K562 (cell line): Measurements from ENCODE around the gene EML3. TPM values are rescaled to one million over a fixed set of nuclear protein-coding genes. Genes with fewer than 3 reads are reported as not detected.

Source experiments
- BMI1 ChIP-seq: fragments of 150-350 bp; IDR thresholded peaks from 2 replicates; pipeline ENCODE4 v1.6.1; 2014; ENCODE audit warnings: low read length
- CBX5 ChIP-seq: IDR thresholded peaks from 2 replicates; pipeline ENCODE4 v1.6.1; 2014; ENCODE audit warnings: low read depth, borderline replicate concordance
- CC2D1A ChIP-seq: fragments of 450-650 bp; IDR thresholded peaks from 2 replicates; pipeline ENCODE4 v1.6.1; 2017; ENCODE audit warnings: mild to moderate bottlenecking
- EHMT2 ChIP-seq: fragments of 450-650 bp; IDR thresholded peaks from 2 replicates; pipeline ENCODE4 v1.6.1; 2018; ENCODE audit warnings: antibody characterized with exemption
- FOXJ2 ChIP-seq: fragments of 200-800 bp; sonication (Bioruptor generic); IDR thresholded peaks from 2 replicates; pipeline ENCODE4 v1.6.1; 2016; ENCODE audit warnings: missing genetic modification characterization, missing compliant biosample characterization
- HNRNPL ChIP-seq: fragments of 200-400 bp; formaldehyde crosslinking; IDR thresholded peaks from 2 replicates; pipeline ENCODE4 v1.6.1; 2017; ENCODE audit warnings: low read depth, mild to moderate bottlenecking, low read length
- MECOM ChIP-seq: fragments of 250-450 bp; sonication (Bioruptor Pico); IDR thresholded peaks from 2 replicates; pipeline ENCODE4 v1.8.0; 2022; ENCODE audit warnings: inconsistent platforms
- MNT ChIP-seq, 2 experiments: fragments of 450-650 bp; conservative IDR thresholded peaks; 2 replicates each; pipeline ENCODE4 v1.6.1; 2017; ENCODE audit warnings: mild to moderate bottlenecking in 2 of 2, moderate library complexity in 2 of 2
- NFE2 ChIP-seq: IDR thresholded peaks from 2 replicates; pipeline ENCODE4 v1.6.1; 2014; ENCODE audit warnings: antibody characterized with exemption, low read depth
- NR2C2 ChIP-seq, 2 experiments: fragments of 200-800 bp in 1 of 2; sonication (Bioruptor generic) in 1 of 2; sonication (generic) in 1 of 2; formaldehyde crosslinking in 1 of 2; IDR thresholded peaks; 2 replicates each; pipeline versions ENCODE4 v1.6.1 to v1.8.0; 2016 to 2022; ENCODE audit warnings: mild to moderate bottlenecking in 1 of 2, missing compliant biosample characterization in 1 of 2, missing genetic modification characterization in 1 of 2, missing genetic modification reagents in 1 of 2
- NR4A1 ChIP-seq, 2 experiments: fragments of 250-450 bp in 1 of 2; fragments of 450-650 bp in 1 of 2; sonication (Bioruptor Pico) in 1 of 2; IDR thresholded peaks; 2 replicates each; pipeline versions ENCODE4 v1.4.0 to v1.6.1; 2016 to 2020; ENCODE audit warnings: mild to moderate bottlenecking in 2 of 2, missing compliant biosample characterization in 1 of 2, missing genetic modification characterization in 1 of 2, moderate library complexity in 1 of 2
- SAP30 ChIP-seq: fragments of 200-600 bp; sonication (generic); IDR thresholded peaks from 2 replicates; pipeline ENCODE4 v1.6.1; 2012; ENCODE audit warnings: borderline replicate concordance, low read depth, mild to moderate bottlenecking, moderate library complexity, low read length, control low read depth, inconsistent platforms; ENCODE audit not compliant: insufficient read depth, poor library complexity, severe bottlenecking
- USF2 ChIP-seq: sonication (generic); formaldehyde crosslinking; IDR thresholded peaks from 2 replicates; pipeline ENCODE4 v1.5.0; 2020; ENCODE audit warnings: missing genetic modification reagents
- ZBTB2 ChIP-seq: fragments of 450-650 bp; IDR thresholded peaks from 2 replicates; pipeline ENCODE4 v1.6.1; 2016; ENCODE audit warnings: antibody characterized with exemption
- ZBTB49 ChIP-seq: sonication (generic); formaldehyde crosslinking; IDR thresholded peaks from 2 replicates; pipeline ENCODE4 v1.8.0; 2022; ENCODE audit warnings: missing genetic modification reagents, mild to moderate bottlenecking, borderline replicate concordance
- ZNF217 ChIP-seq: sonication (generic); formaldehyde crosslinking; IDR thresholded peaks from 2 replicates; pipeline ENCODE4 v1.8.0; 2022; ENCODE audit warnings: mild to moderate bottlenecking, missing genetic modification reagents
- polyA plus RNA-seq, 8 experiments: library from polyadenylated mRNA; depleted of rRNA in 4 of 8; stranded (reverse) in 5 of 8; unstranded in 3 of 8; fragments of >200 nt; fragmentation: Nextera tagmentation in 2 of 8; fragmentation: Illumina TruSeq in 1 of 8; extraction: Ambion mirVana in 2 of 8; extraction: Trizol in 1 of 8; gene quantifications; 2 replicates each; pipeline versions ENCODE4 v1.2.1 to v1.2.3, GENCODE V29; 2011 to 2014; ENCODE audit warnings: inconsistent platforms in 1 of 8, missing spikeins in 1 of 8
- total RNA-seq, 7 experiments: library from RNA; depleted of rRNA in 6 of 7; stranded (reverse); fragments of >200 nt in 6 of 7; fragmentation: Illumina TruSeq in 2 of 7; extraction: Trizol in 2 of 7; gene quantifications; 2 replicates each; pipeline versions ENCODE4 v1.2.1 to v1.2.3, GENCODE V29; 2011 to 2021; ENCODE audit warnings: low replicate concordance in 1 of 7

The EML3 gene
- total and polyA plus RNA-seq, 9 of the 15 experiments (the other 6 are each of a cell fraction or from before 2014, with no cell fraction given): 0.32 to 90.5 (median 26.4) TPM

- TF ChIP-seq ZBTB49 (CRISPR knock-in tag) (no peak), EHMT2 (no peak), NR4A1 (CRISPR knock-in tag; IDR thresholded peaks at IDR 0.05) (no peak), NR4A1 (tag; IDR thresholded peaks at IDR 0.05) (no peak), FOXJ2 (tag) (no peak), NFE2 (peak; percentile 89), MECOM (CRISPR knock-in tag) (no peak), NR2C2 (CRISPR knock-in tag; IDR thresholded peaks at IDR 0.05) (no peak), NR2C2 (tag; IDR thresholded peaks at IDR 0.05) (no peak), SAP30 (no peak), MNT (conservative IDR thresholded peaks at IDR 0.05) (0 out of 4 replicates have a peak, but pooled peaks of 1 of the 2 experiments have one; percentile 43), CC2D1A (no peak), ZNF217 (no peak), HNRNPL (no peak), CBX5 (no peak), BMI1 (no peak), ZBTB2 (no peak), USF2 (CRISPR knock-in tag) (no peak)
These were observed 1.7 kb upstream of the EML3 start (continued) for GRCh38 chr11:62614275-62614674.
